Epithelial cell of proximal tubule (primary cell): ENCODE data around the gene MAP3K20. TPM values are rescaled to one million over a fixed set of nuclear protein-coding genes. Genes with fewer than 3 reads are reported as not detected.

Source experiments
- DNase-seq: peaks from one replicate; pipeline ENCODE4 v3.0.0-alpha.2; 2011; ENCODE audit warnings: low read depth
- H3K4me3 ChIP-seq: 2 replicates; pipeline ENCODE4 v1.5.1; 2011; ENCODE audit warnings: low read depth, mild to moderate bottlenecking, low read length
- CTCF ChIP-seq: conservative IDR thresholded peaks from 2 replicates; pipeline ENCODE4 v1.5.1; 2012; ENCODE audit warnings: low read depth, mild to moderate bottlenecking, low read length
- total RNA-seq: library from RNA; depleted of rRNA; stranded (reverse); fragments of >200 nt; gene quantifications from 2 replicates; pipeline ENCODE4 v1.2.3, GENCODE V29; 2015

The MAP3K20 gene
- total RNA-seq, 1 donor from 2014 or later = 19.4 TPM

GRCh38 chr2:173235947-173236803, 160.5 kb downstream of the MAP3K20 start:
- no peak overlapping the region for H3K4me3 ChIP-seq
- DNase-seq = no peak
- TF ChIP-seq CTCF = no peak

- TF ChIP-seq CTCF = no peak
- H3K4me3 ChIP-seq = no peak overlapping the region
- DNase-seq = no peak
Observed at GRCh38 chr2:173238385-173238784, 162.7 kb downstream of the MAP3K20 start.

- DNase-seq = no peak
- TF ChIP-seq CTCF = no peak
- no peak overlapping the region for H3K4me3 ChIP-seq
Observed at GRCh38 chr2:173238831-173239230, 163.2 kb downstream of the MAP3K20 start.

- DNase-seq = no peak
- TF ChIP-seq CTCF = no peak
- H3K4me3 ChIP-seq = no peak overlapping the region
Observed at GRCh38 chr2:173239644-173240043, 164.0 kb downstream of the MAP3K20 start.

- no peak overlapping the region for H3K4me3 ChIP-seq
- no peak for TF ChIP-seq CTCF
- no peak for DNase-seq
Observed at GRCh38 chr2:173240083-173240482, 164.4 kb downstream of the MAP3K20 start.

- no peak overlapping the region for H3K4me3 ChIP-seq
- DNase-seq = no peak
- no peak for TF ChIP-seq CTCF
Observed at GRCh38 chr2:173241643-173242042, 166.0 kb downstream of the MAP3K20 start.

GRCh38 chr2:173247156-173247555, 171.5 kb downstream of the MAP3K20 start:
- no peak for TF ChIP-seq CTCF
- no peak for DNase-seq
- H3K4me3 ChIP-seq = no peak overlapping the region
